ENCODE data around the gene SNCB. TPM values are rescaled to one million over a fixed set of nuclear protein-coding genes. Genes with fewer than 3 reads are reported as not detected.

The SNCB gene
- total RNA-seq, 5 donors from 2014 or later (not counting 1 experiment from before 2014, with no cell fraction given) = not detected

GRCh38 chr5:176637556-176637955 is 7.2 kb upstream of the SNCB start:
- Histone ChIP-seq H3K4me1 (ENCODE audit: control insufficient read depth in 1 of 2, extremely low read depth in 1 of 2, insufficient read depth in 2 of 2, low read length in 2 of 2) (no peaks in the 10 kb centered on the region), H3K27ac (ENCODE audit: low read length) (no peak overlapping the region), H3K9me3 (no peaks in the 10 kb centered on the region), H3K4me3 (ENCODE audit: control insufficient read depth in 1 of 2, extremely low read depth in 1 of 2, low read length in 1 of 2) (no peak overlapping the region), H3K36me3 (ENCODE audit: control insufficient read depth in 2 of 2, extremely low read depth in 1 of 2, insufficient read depth in 1 of 2, low read length in 1 of 2) (no peaks in the 10 kb centered on the region), H3K27me3 (replicated peaks in 1 of 2; ENCODE audit: control insufficient read depth in 2 of 2, extremely low read depth in 1 of 2, insufficient read depth in 2 of 2, low read length in 1 of 2) (peaks cover 0 to 44% of the 10 kb centered on the region in 2 experiments)
- POLR2A ChIA-PET = no interaction called here
- H3K36me3 Mint-ChIP-seq = no peaks in the 10 kb centered on the region
- H3K27me3 Mint-ChIP-seq = peaks cover 38 to 40% of the 10 kb centered on the region in 2 donors
- H3K4me3 Mint-ChIP-seq = no peak overlapping the region
- DNase-seq = no peak
- WGBS (ENCODE audit: insufficient coverage) = 79% methylated on average over 3 of the region's 4 CpGs
- CTCF ChIA-PET = no interaction called here
- ATAC-seq (replicated peaks in 1 of 4) = no peak
- H3K9me3 Mint-ChIP-seq = no peaks in the 10 kb centered on the region
- no peak overlapping the region for H3K27ac Mint-ChIP-seq
- peaks cover 0 to 7% (median 3%) of the 10 kb centered on the region in 3 donors for H3K4me1 Mint-ChIP-seq

DNA sequence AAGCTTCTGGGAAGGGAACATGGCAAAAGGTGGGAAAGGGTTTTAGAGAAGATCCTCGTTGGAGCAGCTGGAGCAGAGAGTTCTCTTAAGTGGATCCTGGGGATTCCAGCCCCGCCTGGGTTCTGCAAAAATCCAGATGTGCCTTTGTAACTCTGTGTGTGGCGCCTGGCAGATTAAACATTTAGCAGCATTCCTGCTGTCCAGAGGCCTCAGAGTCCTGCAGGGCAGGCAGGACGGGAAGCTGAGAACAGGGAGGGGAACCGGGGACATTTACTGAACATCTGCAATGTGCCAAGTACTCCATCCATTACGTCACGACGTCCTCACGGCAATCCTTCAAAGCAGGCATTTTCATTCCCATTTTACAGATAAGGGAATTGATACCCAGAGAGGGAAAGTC is 6.1 kb upstream of the SNCB start:
- H3K4me3 ChIP-seq (ENCODE audit: control insufficient read depth in 1 of 2, extremely low read depth in 1 of 2, low read length in 1 of 2) = no peak overlapping the region
- Mint-ChIP-seq H3K36me3 (no peaks in the 10 kb centered on the region), H3K4me1 (peaks cover 0 to 7% (median 3%) of the 10 kb centered on the region in 3 donors), H3K27ac (no peak overlapping the region), H3K4me3 (no peak overlapping the region), H3K27me3 (peaks cover 41 to 49% of the 10 kb centered on the region in 2 donors), H3K9me3 (no peaks in the 10 kb centered on the region)
- DNase-seq = no peak
- POLR2A ChIA-PET = no interaction called here
- no peaks in the 10 kb centered on the region for H3K36me3 ChIP-seq (ENCODE audit: control insufficient read depth in 2 of 2, extremely low read depth in 1 of 2, insufficient read depth in 1 of 2, low read length in 1 of 2)
- no peak overlapping the region for H3K27ac ChIP-seq (ENCODE audit: low read length)
- WGBS (ENCODE audit: insufficient coverage) = 69% methylated on average over 5 of the region's 9 CpGs
- CTCF ChIA-PET = no interaction called here
- no peak for ATAC-seq (replicated peaks in 1 of 4)
- no peaks in the 10 kb centered on the region for H3K9me3 ChIP-seq
- peaks cover 0 to 52% of the 10 kb centered on the region in 2 experiments for H3K27me3 ChIP-seq (replicated peaks in 1 of 2; ENCODE audit: control insufficient read depth in 2 of 2, extremely low read depth in 1 of 2, insufficient read depth in 2 of 2, low read length in 1 of 2)
- H3K4me1 ChIP-seq (ENCODE audit: control insufficient read depth in 1 of 2, extremely low read depth in 1 of 2, insufficient read depth in 2 of 2, low read length in 2 of 2) = no peaks in the 10 kb centered on the region

DNA sequence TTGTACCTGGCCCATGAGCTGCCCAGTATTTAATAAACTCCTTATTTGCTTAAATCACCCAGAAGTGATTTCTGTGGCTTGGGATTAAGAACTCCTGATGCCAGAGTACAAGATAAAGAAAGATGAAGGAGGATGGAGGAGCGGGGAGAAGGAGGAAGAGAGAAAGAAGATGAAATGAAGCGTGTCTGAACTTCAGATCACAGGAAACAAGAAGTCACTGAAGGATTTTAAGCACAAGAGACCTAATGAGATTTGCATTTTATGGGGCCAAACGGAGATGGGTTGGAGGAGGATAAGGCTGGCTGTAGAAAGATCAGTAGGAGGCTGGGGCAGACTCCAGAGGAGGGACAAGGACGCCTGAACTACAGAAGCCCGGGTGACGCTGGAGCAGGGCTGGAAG is 3.3 kb upstream of the SNCB start:
- no peaks in the 10 kb centered on the region for H3K9me3 ChIP-seq

DNA sequence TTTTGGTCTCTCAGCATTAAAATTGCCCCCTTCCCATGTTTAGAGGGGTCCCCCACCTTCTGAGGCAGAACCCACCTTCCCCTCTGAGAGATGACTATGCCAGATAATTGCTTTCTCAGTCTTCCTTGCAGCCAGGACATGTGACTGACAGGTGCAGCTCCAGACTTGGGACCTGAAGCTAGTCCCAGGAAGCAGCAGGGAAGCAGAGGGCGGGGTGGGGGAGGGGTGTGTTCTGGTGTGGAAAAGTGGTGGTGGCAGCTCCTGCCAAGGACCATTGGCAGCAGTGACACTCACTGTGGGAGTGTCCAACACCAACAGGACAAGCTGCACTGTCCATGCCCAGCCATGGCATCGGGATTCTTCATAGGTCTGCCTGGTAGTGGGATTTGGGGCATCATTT is 2.4 kb upstream of the SNCB start:
- H3K27ac ChIP-seq (ENCODE audit: low read length) = no peak overlapping the region
- 89% methylated on average over 2 of the region's 2 CpGs for WGBS (ENCODE audit: insufficient coverage)
- Mint-ChIP-seq H3K36me3 (no peaks in the 10 kb centered on the region), H3K27me3 (peaks cover 55 to 80% of the 10 kb centered on the region in 2 donors), H3K27ac (no peak overlapping the region), H3K4me3 (no peak overlapping the region), H3K4me1 (peaks cover 6 to 27% (median 13%) of the 10 kb centered on the region in 3 donors), H3K9me3 (no peaks in the 10 kb centered on the region)
- H3K9me3 ChIP-seq = no peaks in the 10 kb centered on the region
- peaks cover 2 to 17% of the 10 kb centered on the region in 2 experiments for H3K4me1 ChIP-seq (ENCODE audit: control insufficient read depth in 1 of 2, extremely low read depth in 1 of 2, insufficient read depth in 2 of 2, low read length in 2 of 2)
- CTCF ChIA-PET = no interaction called here
- no peak for DNase-seq
- POLR2A ChIA-PET = no interaction called here
- no peaks in the 10 kb centered on the region for H3K36me3 ChIP-seq (ENCODE audit: control insufficient read depth in 2 of 2, extremely low read depth in 1 of 2, insufficient read depth in 1 of 2, low read length in 1 of 2)
- no peak for ATAC-seq (replicated peaks in 1 of 4)
- H3K27me3 ChIP-seq (replicated peaks in 1 of 2; ENCODE audit: control insufficient read depth in 2 of 2, extremely low read depth in 1 of 2, insufficient read depth in 2 of 2, low read length in 1 of 2) = peaks cover 11 to 87% of the 10 kb centered on the region in 2 experiments
- no peak overlapping the region for H3K4me3 ChIP-seq (ENCODE audit: control insufficient read depth in 1 of 2, extremely low read depth in 1 of 2, low read length in 1 of 2)

More for the DNA sequence above, 3.3 kb upstream of the SNCB start:
- 12% methylated on average over 6 of the region's 6 CpGs for WGBS (ENCODE audit: insufficient coverage)
- no peak overlapping the region for H3K27ac ChIP-seq (ENCODE audit: low read length)
- H3K27me3 ChIP-seq (replicated peaks in 1 of 2; ENCODE audit: control insufficient read depth in 2 of 2, extremely low read depth in 1 of 2, insufficient read depth in 2 of 2, low read length in 1 of 2) = peaks cover 10 to 79% of the 10 kb centered on the region in 2 experiments
- Mint-ChIP-seq H3K9me3 (no peaks in the 10 kb centered on the region), H3K4me3 (no peak overlapping the region), H3K36me3 (no peaks in the 10 kb centered on the region), H3K27ac (no peak overlapping the region), H3K4me1 (peaks cover 6 to 21% (median 13%) of the 10 kb centered on the region in 3 donors), H3K27me3 (peaks cover 52 to 71% of the 10 kb centered on the region in 2 donors)
- ChIA-PET CTCF (no interaction called here), POLR2A (no interaction called here)
- no peak overlapping the region for H3K4me3 ChIP-seq (ENCODE audit: control insufficient read depth in 1 of 2, extremely low read depth in 1 of 2, low read length in 1 of 2)
- ATAC-seq (replicated peaks in 1 of 4) (no peak), DNase-seq (no peak)
- no peaks in the 10 kb centered on the region for H3K36me3 ChIP-seq (ENCODE audit: control insufficient read depth in 2 of 2, extremely low read depth in 1 of 2, insufficient read depth in 1 of 2, low read length in 1 of 2)
- H3K4me1 ChIP-seq (ENCODE audit: control insufficient read depth in 1 of 2, extremely low read depth in 1 of 2, insufficient read depth in 2 of 2, low read length in 2 of 2) = peaks cover 2 to 17% of the 10 kb centered on the region in 2 experiments

DNA sequence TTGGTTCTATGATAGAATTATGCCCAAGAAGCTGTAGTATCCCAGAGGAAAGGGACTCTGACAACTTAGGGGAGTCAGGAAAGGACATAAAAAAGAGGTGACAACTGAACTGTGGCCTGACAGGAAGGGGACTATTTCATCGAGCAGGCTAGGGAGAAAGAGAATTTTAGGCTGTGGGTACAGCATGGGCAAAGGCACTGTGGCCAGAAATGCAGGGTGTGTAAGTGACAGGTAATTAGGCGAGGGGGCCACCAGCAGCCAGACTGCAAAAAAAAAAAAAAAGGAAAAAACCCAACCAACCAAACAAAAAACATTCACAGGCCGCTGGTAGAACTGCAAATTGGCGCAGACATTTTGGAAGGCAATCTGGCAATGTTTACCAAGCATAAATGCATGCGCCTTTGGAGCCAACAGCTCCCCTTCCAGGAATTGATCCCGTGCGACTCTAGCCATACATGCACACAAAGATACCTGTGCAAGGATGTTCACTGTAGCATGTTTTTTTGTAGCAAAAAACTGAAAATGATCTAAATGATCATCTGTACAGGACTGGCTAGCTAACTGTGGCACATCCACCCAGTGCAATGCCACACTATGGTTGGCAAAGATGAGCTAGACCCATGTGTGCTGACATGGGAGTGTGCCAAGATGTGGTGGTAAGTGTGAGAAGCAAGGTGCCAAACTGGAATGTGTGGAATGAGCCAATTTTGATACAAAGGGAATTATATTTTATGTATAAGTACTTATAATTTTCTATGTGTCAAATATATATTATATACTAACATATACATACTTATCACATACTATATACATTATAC is 1.3 kb upstream of the SNCB start:
- Mint-ChIP-seq H3K27me3 (peaks cover 56 to 87% of the 10 kb centered on the region in 2 donors), H3K27ac (no peak overlapping the region), H3K4me1 (peaks cover 6 to 28% (median 13%) of the 10 kb centered on the region in 3 donors), H3K36me3 (no peaks in the 10 kb centered on the region), H3K9me3 (no peaks in the 10 kb centered on the region), H3K4me3 (peak overlapping the region in 1 of 3 donors; percentile 57)
- ChIA-PET CTCF (interaction anchor here (0.5 to 1.5 kb wide), 2 partner anchors 29 to 373 kb away, joined by 5 read pairs; no protein-coding TSS in a partner anchor), POLR2A (interaction anchor here (0.7 kb wide), 2 partner anchors 260 to 443 kb away, joined by 4 read pairs; no protein-coding TSS in a partner anchor)
- 69% methylated on average over 3 of the region's 7 CpGs for WGBS (ENCODE audit: insufficient coverage)
- Histone ChIP-seq H3K4me3 (ENCODE audit: control insufficient read depth in 1 of 2, extremely low read depth in 1 of 2, low read length in 1 of 2) (no peak overlapping the region), H3K4me1 (ENCODE audit: control insufficient read depth in 1 of 2, extremely low read depth in 1 of 2, insufficient read depth in 2 of 2, low read length in 2 of 2) (peaks cover 2 to 17% of the 10 kb centered on the region in 2 experiments), H3K9me3 (no peaks in the 10 kb centered on the region), H3K27ac (ENCODE audit: low read length) (no peak overlapping the region), H3K27me3 (replicated peaks in 1 of 2; ENCODE audit: control insufficient read depth in 2 of 2, extremely low read depth in 1 of 2, insufficient read depth in 2 of 2, low read length in 1 of 2) (peaks cover 20 to 89% of the 10 kb centered on the region in 2 experiments), H3K36me3 (ENCODE audit: control insufficient read depth in 2 of 2, extremely low read depth in 1 of 2, insufficient read depth in 1 of 2, low read length in 1 of 2) (no peaks in the 10 kb centered on the region)
- no peak for DNase-seq
- no peak for ATAC-seq (replicated peaks in 1 of 4)

DNA sequence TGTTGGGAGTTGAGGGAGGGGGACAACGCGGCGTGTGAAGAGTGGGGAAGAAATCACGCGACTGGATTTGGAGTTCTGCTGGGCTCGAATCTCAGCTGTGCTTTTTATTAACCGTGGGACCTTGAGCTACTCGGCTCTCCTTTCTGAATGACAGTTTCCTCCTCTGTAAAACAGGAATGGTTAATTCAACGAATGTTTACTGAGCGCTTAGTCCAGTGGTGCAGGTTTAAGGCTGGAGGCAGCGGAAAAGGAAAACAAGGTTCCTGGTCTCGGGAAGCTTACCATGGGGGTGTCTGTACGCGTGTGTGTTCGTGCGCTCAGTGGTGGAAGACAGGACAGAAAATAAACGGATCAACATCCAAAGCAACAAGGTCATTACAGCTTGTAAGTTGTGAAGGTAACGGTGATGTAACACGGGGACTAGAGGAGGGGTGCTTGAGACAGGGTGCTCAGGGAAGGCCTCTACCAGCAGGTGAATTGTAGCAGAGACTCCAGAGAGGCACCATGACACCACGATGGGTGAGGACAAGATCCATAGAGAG is 418 bp upstream of the SNCB start:
- Mint-ChIP-seq H3K4me3 (peak overlapping the region; percentile 4 to 57 (median 25)), H3K9me3 (no peaks in the 10 kb centered on the region), H3K27me3 (peaks cover 54 to 85% of the 10 kb centered on the region in 2 donors), H3K27ac (no peak overlapping the region), H3K36me3 (no peaks in the 10 kb centered on the region), H3K4me1 (peaks cover 6 to 28% (median 13%) of the 10 kb centered on the region in 3 donors)
- WGBS (ENCODE audit: insufficient coverage) = 23% methylated on average over 16 of the region's 20 CpGs
- peaks cover 2 to 17% of the 10 kb centered on the region in 2 experiments for H3K4me1 ChIP-seq (ENCODE audit: control insufficient read depth in 1 of 2, extremely low read depth in 1 of 2, insufficient read depth in 2 of 2, low read length in 2 of 2)
- DNase-seq (no peak), ATAC-seq (replicated peaks in 1 of 4) (peak in 1 of 4 experiments; percentile 8)
- POLR2A ChIA-PET = no interaction called here
- no peaks in the 10 kb centered on the region for H3K9me3 ChIP-seq
- H3K4me3 ChIP-seq (ENCODE audit: control insufficient read depth in 1 of 2, extremely low read depth in 1 of 2, low read length in 1 of 2) = peak overlapping the region in 1 of 2 donors; percentile 62
- H3K27me3 ChIP-seq (replicated peaks in 1 of 2; ENCODE audit: control insufficient read depth in 2 of 2, extremely low read depth in 1 of 2, insufficient read depth in 2 of 2, low read length in 1 of 2) = peaks cover 20 to 90% of the 10 kb centered on the region in 2 experiments
- H3K36me3 ChIP-seq (ENCODE audit: control insufficient read depth in 2 of 2, extremely low read depth in 1 of 2, insufficient read depth in 1 of 2, low read length in 1 of 2) = no peaks in the 10 kb centered on the region
- CTCF ChIA-PET = interaction anchor here in 1 of 2 donors (0.6 to 1.5 kb wide), 2 partner anchors 30 to 510 kb away, joined by 3 to 5 read pairs; no protein-coding TSS in a partner anchor
- no peak overlapping the region for H3K27ac ChIP-seq (ENCODE audit: low read length)

Measured in T-cell (primary cell).